Subcutaneous adipose tissue (tissue), 4 donors: ENCODE measurements around the gene ZNF609. TPM values are rescaled to one million over a fixed set of nuclear protein-coding genes. Genes with fewer than 3 reads are reported as not detected.

Source experiments
- CTCF ChIP-seq: fragments of 450-650 bp; IDR thresholded peaks from one replicate; pipeline ENCODE4 v1.5.1; 2016; ENCODE audit warnings: low read depth, mild to moderate bottlenecking, control low read depth, antibody characterized with exemption, moderate library complexity
- total RNA-seq, 4 donors: library from RNA; depleted of rRNA; stranded (reverse); fragments of >200 nt; gene quantifications; one replicate each; pipeline ENCODE4 v1.1.0, GENCODE V29; 2016

ZNF609 gene
- total RNA-seq, 4 donors from 2014 or later, result 23.0 to 26.9 (median 24.1) TPM

- no peak for TF ChIP-seq CTCF
Measured at GRCh38 chr15:64558460-64559179, 98.2 kb downstream of the ZNF609 start.

GRCh38 chr15:64559243-64559642 is 98.9 kb downstream of the ZNF609 start:
- TF ChIP-seq CTCF, result no peak

- no peak for TF ChIP-seq CTCF
Measured at GRCh38 chr15:64560501-64560900, 100.1 kb downstream of the ZNF609 start.

GRCh38 chr15:64560998-64561397 is 100.6 kb downstream of the ZNF609 start:
- no peak for TF ChIP-seq CTCF

GRCh38 chr15:64562003-64562640 is 101.7 kb downstream of the ZNF609 start:
- TF ChIP-seq CTCF, result no peak

GRCh38 chr15:64566102-64566501 is 105.7 kb downstream of the ZNF609 start:
- no peak for TF ChIP-seq CTCF

GRCh38 chr15:64566629-64567427 is 106.5 kb downstream of the ZNF609 start:
- no peak for TF ChIP-seq CTCF
